ENCODE results near the gene PLVAP.

Gene PLVAP

DNA sequence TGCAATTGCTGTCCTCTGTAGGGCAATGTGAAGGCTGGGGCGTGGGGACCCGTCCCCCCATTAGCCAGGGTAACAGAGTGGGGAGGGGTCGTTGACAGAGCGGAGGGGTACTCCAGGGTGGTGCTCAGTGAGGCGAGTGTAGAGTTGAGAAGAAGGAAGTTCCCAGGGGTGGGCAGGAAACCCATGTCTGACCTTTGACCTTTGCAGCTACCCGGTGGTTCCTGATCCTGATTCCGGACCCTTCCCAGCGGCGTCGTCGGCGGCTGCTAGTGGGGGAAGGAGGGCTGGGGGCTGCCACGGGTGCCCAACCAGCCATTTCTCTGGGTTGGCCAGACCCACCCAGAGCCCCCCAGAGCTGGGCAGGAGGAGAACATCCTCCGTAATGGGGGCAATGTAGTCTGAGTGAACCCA is 2.1 kb upstream of the PLVAP start:
- TF ChIP-seq, protein P1, sequence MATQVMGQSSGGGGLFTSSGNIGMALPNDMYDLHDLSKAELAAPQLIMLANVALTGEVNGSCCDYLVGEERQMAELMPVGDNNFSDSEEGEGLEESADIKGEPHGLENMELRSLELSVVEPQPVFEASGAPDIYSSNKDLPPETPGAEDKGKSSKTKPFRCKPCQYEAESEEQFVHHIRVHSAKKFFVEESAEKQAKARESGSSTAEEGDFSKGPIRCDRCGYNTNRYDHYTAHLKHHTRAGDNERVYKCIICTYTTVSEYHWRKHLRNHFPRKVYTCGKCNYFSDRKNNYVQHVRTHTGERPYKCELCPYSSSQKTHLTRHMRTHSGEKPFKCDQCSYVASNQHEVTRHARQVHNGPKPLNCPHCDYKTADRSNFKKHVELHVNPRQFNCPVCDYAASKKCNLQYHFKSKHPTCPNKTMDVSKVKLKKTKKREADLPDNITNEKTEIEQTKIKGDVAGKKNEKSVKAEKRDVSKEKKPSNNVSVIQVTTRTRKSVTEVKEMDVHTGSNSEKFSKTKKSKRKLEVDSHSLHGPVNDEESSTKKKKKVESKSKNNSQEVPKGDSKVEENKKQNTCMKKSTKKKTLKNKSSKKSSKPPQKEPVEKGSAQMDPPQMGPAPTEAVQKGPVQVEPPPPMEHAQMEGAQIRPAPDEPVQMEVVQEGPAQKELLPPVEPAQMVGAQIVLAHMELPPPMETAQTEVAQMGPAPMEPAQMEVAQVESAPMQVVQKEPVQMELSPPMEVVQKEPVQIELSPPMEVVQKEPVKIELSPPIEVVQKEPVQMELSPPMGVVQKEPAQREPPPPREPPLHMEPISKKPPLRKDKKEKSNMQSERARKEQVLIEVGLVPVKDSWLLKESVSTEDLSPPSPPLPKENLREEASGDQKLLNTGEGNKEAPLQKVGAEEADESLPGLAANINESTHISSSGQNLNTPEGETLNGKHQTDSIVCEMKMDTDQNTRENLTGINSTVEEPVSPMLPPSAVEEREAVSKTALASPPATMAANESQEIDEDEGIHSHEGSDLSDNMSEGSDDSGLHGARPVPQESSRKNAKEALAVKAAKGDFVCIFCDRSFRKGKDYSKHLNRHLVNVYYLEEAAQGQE (IDR thresholded peaks at IDR 0.05; ENCODE audit: insufficient read depth in 1 of 2, low read depth in 2 of 2, low read length in 2 of 2): no peak
- TF ChIP-seq TAF1 (IDR thresholded peaks at IDR 0.05; ENCODE audit: borderline replicate concordance, insufficient read depth, low read length) (no peak), POLR2AphosphoS5 (IDR thresholded peaks at IDR 0.05; ENCODE audit: low read depth, low read length) (no peak), SIN3A (IDR thresholded peaks at IDR 0.05; ENCODE audit: borderline replicate concordance, insufficient read depth, low read length) (no peak), FOXP2 (optimal IDR thresholded peaks at IDR 0.05; ENCODE audit: borderline replicate concordance, extremely low read depth, extremely low read length, insufficient read depth) (no peak)

DNA sequence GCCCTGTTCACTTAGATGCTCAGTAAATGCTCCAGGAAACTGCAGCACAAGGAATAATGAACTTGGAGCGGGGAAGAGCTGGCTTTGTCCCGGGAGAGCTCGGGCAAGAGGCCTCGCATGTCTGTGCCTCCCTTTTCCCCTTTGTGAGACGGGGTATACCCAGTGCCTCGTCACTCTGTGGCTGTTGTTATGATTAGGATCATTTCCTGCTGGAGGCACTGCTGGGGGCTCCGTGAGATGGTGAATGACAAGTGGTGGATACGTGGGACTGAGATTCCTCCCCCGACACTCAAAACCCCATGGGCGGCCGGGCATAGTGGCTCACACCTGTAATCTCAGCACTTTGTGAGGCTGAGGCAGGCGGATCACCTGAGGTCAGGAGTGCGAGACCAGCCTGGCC is 1.1 kb upstream of the PLVAP start:
- TF ChIP-seq SIN3A (IDR thresholded peaks at IDR 0.05; ENCODE audit: borderline replicate concordance, insufficient read depth, low read length): no peak
- TF ChIP-seq FOXP2 (optimal IDR thresholded peaks at IDR 0.05; ENCODE audit: borderline replicate concordance, extremely low read depth, extremely low read length, insufficient read depth): no peak
- TF ChIP-seq, protein P1 (IDR thresholded peaks at IDR 0.05; ENCODE audit: insufficient read depth in 1 of 2, low read depth in 2 of 2, low read length in 2 of 2): no peak
- TF ChIP-seq POLR2AphosphoS5 (IDR thresholded peaks at IDR 0.05; ENCODE audit: low read depth, low read length): no peak
- TF ChIP-seq TAF1 (IDR thresholded peaks at IDR 0.05; ENCODE audit: borderline replicate concordance, insufficient read depth, low read length): no peak

DNA sequence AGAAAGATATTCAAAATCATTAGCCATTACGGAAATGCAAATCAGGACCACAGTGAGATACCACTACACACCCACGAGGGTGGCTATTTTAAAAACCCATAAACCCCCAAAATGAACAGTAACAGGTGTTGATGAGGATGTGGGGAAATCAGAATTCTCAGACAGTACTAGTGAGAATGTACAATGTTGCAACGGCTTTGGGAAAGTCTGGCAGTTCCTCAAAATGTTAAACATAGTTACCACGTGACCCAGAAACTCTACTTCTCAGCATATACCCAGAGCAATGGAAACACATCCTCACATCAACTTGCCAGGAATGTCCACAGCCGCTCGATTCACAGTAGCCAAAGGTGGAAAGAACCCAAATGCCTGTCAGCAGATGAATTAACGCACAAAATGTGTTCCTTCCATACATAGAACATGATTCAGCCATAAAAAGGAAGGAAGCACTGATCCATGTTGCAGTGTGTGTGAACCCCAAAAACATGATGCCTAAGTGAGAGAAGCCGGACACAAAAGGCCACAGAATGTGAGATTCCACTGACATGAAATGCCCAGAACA is 7.0 kb downstream of the PLVAP start:
- no peak for TF ChIP-seq POLR2AphosphoS5 (IDR thresholded peaks at IDR 0.05; ENCODE audit: low read depth, low read length)
- no peak for TF ChIP-seq TAF1 (IDR thresholded peaks at IDR 0.05; ENCODE audit: borderline replicate concordance, insufficient read depth, low read length)
- TF ChIP-seq, protein P1 (IDR thresholded peaks at IDR 0.05; ENCODE audit: insufficient read depth in 1 of 2, low read depth in 2 of 2, low read length in 2 of 2): no peak
- no peak for TF ChIP-seq SIN3A (IDR thresholded peaks at IDR 0.05; ENCODE audit: borderline replicate concordance, insufficient read depth, low read length)

DNA sequence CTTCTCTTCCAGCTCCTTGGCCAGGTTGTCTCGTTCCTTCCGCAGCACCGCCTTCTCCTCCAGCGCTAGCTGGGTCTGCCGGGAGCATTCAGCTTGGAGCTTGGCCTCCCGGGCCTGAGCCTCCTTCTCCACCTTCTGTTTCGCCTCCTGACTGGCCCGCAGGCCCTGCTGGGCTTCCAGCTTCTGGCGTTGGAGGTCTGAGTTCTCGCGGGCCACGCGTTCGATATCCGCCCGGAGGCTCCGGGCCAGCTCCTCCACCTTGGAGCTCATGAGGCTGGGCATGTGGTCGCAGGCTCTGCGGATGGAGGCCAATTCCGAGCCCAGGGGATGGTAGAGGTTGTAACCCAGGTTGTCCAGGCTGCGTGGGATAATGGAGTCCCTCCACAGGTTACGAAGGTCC is 11.8 kb downstream of the PLVAP start:
- no peak for TF ChIP-seq TAF1 (IDR thresholded peaks at IDR 0.05; ENCODE audit: borderline replicate concordance, insufficient read depth, low read length)

DNA sequence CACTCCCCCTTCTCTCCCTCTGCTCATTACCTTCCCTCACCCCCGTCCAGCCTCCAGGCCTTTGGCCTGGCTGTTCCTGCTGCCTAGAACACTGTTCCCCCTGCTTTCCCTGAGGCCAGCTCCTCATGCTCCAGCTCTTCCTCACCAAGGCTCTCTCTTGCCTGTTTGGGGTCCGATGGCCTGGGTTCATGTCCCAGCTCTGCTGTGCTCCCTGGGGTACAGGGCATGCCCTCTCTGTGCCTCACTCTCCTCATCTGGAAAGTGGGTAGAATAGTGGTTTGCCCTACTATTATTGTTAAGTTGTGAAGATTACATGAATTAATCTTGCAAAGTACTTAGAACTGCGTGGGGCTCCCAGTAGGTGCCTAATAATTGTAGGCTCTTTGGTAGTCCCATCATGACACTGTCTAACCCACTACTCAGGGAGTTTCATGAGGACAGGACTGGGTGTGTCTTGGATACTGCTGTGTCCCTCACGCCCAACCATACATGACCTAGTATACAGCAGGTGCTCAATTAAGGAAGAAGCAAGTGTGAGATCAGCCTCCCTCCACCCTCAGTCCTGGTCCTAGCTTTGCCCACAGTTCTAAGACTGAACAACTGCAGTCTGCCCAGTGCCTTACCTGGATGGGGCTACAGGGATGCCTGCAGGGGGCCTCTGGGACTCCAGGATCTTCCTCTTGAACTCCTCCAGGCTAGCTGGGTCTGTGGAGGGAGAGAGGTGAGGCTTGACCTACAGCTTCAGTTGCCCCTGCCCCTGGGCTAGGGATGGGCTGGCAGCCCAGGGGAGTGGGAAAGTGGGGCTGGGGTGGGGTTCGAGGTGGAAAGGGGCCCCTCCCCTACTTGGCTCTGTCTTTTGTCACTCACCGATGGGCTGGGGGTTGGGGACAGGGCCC is 17.0 kb downstream of the PLVAP start:
- TF ChIP-seq TAF1 (IDR thresholded peaks at IDR 0.05; ENCODE audit: borderline replicate concordance, insufficient read depth, low read length): no peak

DNA sequence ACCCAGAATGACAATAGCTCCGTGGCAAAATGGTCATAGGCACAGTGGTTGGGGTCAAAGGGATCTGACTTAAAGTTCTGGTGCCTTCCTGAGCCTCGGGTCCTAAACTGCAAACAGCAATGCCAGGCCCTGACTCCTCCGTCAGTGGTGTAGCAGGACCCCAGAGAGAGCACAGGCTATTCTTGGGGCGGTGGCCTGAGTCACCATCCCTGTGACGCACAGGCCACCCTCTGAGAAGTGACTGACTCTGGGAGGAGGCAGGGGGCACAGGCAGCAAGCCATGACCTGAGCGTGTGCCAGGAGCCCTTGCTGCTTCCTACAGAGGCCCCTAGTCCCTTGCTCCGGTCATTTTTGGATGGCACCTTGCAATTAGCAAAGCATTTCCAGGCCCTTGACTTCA is 18.7 kb downstream of the PLVAP start:
- TF ChIP-seq, protein P1 (IDR thresholded peaks at IDR 0.05; ENCODE audit: insufficient read depth in 1 of 2, low read depth in 2 of 2, low read length in 2 of 2): no peak
- TF ChIP-seq TAF1 (IDR thresholded peaks at IDR 0.05; ENCODE audit: borderline replicate concordance, insufficient read depth, low read length) (no peak), POLR2AphosphoS5 (IDR thresholded peaks at IDR 0.05; ENCODE audit: low read depth, low read length) (no peak)
